ENCODE measurements around the gene AUP1. TPM values are rescaled to one million over a fixed set of nuclear protein-coding genes. Genes with fewer than 3 reads are reported as not detected.

AUP1 gene
- total and polyA plus RNA-seq, 2 donors (not counting 1 experiment from before 2014, with no cell fraction given): 54.0 to 70.4 TPM

GRCh38 chr2:74530239-74531187, 1.0 kb upstream of the AUP1 start:
- DNase-seq (ENCODE audit: low read depth in 2 of 2): peak in 1 of 2 donors; percentile 41
- Histone ChIP-seq H3K79me2 (ENCODE audit: control insufficient read depth, insufficient read depth, low read length) (peaks cover 25% of the 10 kb centered on the region), H3K36me3 (ENCODE audit: control insufficient read depth, insufficient read depth, low read length) (peaks cover 23% of the 10 kb centered on the region)

GRCh38 chr2:74528600-74529356, 728 bp downstream of the AUP1 start:
- Histone ChIP-seq H3K27me3 (ENCODE audit: control insufficient read depth, insufficient read depth, low read length) (no peaks in the 10 kb centered on the region), H3K9me3 (ENCODE audit: control insufficient read depth, insufficient read depth, low read depth, low read length) (no peaks in the 10 kb centered on the region), H2AFZ (ENCODE audit: low read length) (peak overlapping the region; percentile 87), H3K36me3 (ENCODE audit: control insufficient read depth, insufficient read depth, low read length) (peaks cover 21% of the 10 kb centered on the region), H3K4me2 (ENCODE audit: extremely low read depth, insufficient read depth, low read length) (peak overlapping the region; percentile 91), H3K9ac (ENCODE audit: insufficient read depth, low read length) (peak overlapping the region; percentile 96), H3K4me1 (ENCODE audit: control insufficient read depth, extremely low read depth, insufficient read depth, low read length) (peaks cover 7% of the 10 kb centered on the region), H3K27ac (ENCODE audit: insufficient read depth, low read length) (peak overlapping the region; percentile 90), H3K79me2 (ENCODE audit: control insufficient read depth, insufficient read depth, low read length) (peaks cover 25% of the 10 kb centered on the region), H4K20me1 (ENCODE audit: control insufficient read depth, extremely low read depth, insufficient read depth, low read length) (no peaks in the 10 kb centered on the region), H3K4me3 (replicated peaks in 1 of 4; ENCODE audit: control extremely low read depth in 1 of 4, insufficient read depth in 1 of 4, low read depth in 3 of 4, low read length in 4 of 4) (peak overlapping the region; percentile 86 to 97 (median 92))
- DNase-seq (ENCODE audit: low read depth in 2 of 2): no peak
- no peak for TF ChIP-seq EZH2 (IDR thresholded peaks at IDR 0.05; ENCODE audit: low read length, missing control alignments)

More at GRCh38 chr2:74530239-74531187, 1.0 kb upstream of the AUP1 start:
- H3K27ac ChIP-seq (ENCODE audit: insufficient read depth, low read length): peak overlapping the region; percentile 63
- H3K9ac ChIP-seq (ENCODE audit: insufficient read depth, low read length): peak overlapping the region; percentile 72
- peaks cover 7% of the 10 kb centered on the region for H3K4me1 ChIP-seq (ENCODE audit: control insufficient read depth, extremely low read depth, insufficient read depth, low read length)
- H2AFZ ChIP-seq (ENCODE audit: low read length): peak overlapping the region; percentile 68
- no peaks in the 10 kb centered on the region for H3K9me3 ChIP-seq (ENCODE audit: control insufficient read depth, insufficient read depth, low read depth, low read length)
- H4K20me1 ChIP-seq (ENCODE audit: control insufficient read depth, extremely low read depth, insufficient read depth, low read length): no peaks in the 10 kb centered on the region
- H3K4me2 ChIP-seq (ENCODE audit: extremely low read depth, insufficient read depth, low read length): peak overlapping the region; percentile 95
- peak overlapping the region; percentile 72 to 97 (median 78) for H3K4me3 ChIP-seq (replicated peaks in 1 of 4; ENCODE audit: control extremely low read depth in 1 of 4, insufficient read depth in 1 of 4, low read depth in 3 of 4, low read length in 4 of 4)
- TF ChIP-seq EZH2 (IDR thresholded peaks at IDR 0.05; ENCODE audit: low read length, missing control alignments) (no peak), CTCF (conservative IDR thresholded peaks at IDR 0.05 in 1 of 2, IDR thresholded peaks at IDR 0.05 in 1 of 2; ENCODE audit: low read depth in 1 of 2, low read length in 2 of 2) (no peak)
- no peaks in the 10 kb centered on the region for H3K27me3 ChIP-seq (ENCODE audit: control insufficient read depth, insufficient read depth, low read length)

GRCh38 chr2:74527741-74528140, 1.8 kb downstream of the AUP1 start:
- Histone ChIP-seq H4K20me1 (ENCODE audit: control insufficient read depth, extremely low read depth, insufficient read depth, low read length) (no peaks in the 10 kb centered on the region), H3K36me3 (ENCODE audit: control insufficient read depth, insufficient read depth, low read length) (peaks cover 18% of the 10 kb centered on the region), H3K27me3 (ENCODE audit: control insufficient read depth, insufficient read depth, low read length) (no peaks in the 10 kb centered on the region), H3K9ac (ENCODE audit: insufficient read depth, low read length) (no peak overlapping the region), H3K79me2 (ENCODE audit: control insufficient read depth, insufficient read depth, low read length) (peaks cover 25% of the 10 kb centered on the region), H3K27ac (ENCODE audit: insufficient read depth, low read length) (no peak overlapping the region), H3K4me1 (ENCODE audit: control insufficient read depth, extremely low read depth, insufficient read depth, low read length) (peaks cover 7% of the 10 kb centered on the region), H2AFZ (ENCODE audit: low read length) (no peak overlapping the region), H3K9me3 (ENCODE audit: control insufficient read depth, insufficient read depth, low read depth, low read length) (no peaks in the 10 kb centered on the region), H3K4me2 (ENCODE audit: extremely low read depth, insufficient read depth, low read length) (no peak overlapping the region), H3K4me3 (replicated peaks in 1 of 4; ENCODE audit: control extremely low read depth in 1 of 4, insufficient read depth in 1 of 4, low read depth in 3 of 4, low read length in 4 of 4) (no peak overlapping the region)
- DNase-seq (ENCODE audit: low read depth in 2 of 2): no peak
- TF ChIP-seq CTCF (conservative IDR thresholded peaks at IDR 0.05 in 1 of 2, IDR thresholded peaks at IDR 0.05 in 1 of 2; ENCODE audit: low read depth in 1 of 2, low read length in 2 of 2): no peak
- TF ChIP-seq EZH2 (IDR thresholded peaks at IDR 0.05; ENCODE audit: low read length, missing control alignments): no peak
